Naive thymus-derived CD8-positive, alpha-beta T cell (primary cell): Measurements from ENCODE around the gene SH3GL3. TPM values are rescaled to one million over a fixed set of nuclear protein-coding genes. Genes with fewer than 3 reads are reported as not detected.

Source experiments
- ATAC-seq, 2 donors: fragments of 150-1000 bp; cut with Tn5 transposase in 1 of 2; sonication (Bioruptor Pico), chemical (Tn5 transposase) in 1 of 2; 1 replicate in 1 of 2; 2 replicates in 1 of 2; pipeline ENCODE4 v1.10.0; 2021; ENCODE audit warnings: mild to moderate bottlenecking in 2 of 2, moderate library complexity in 2 of 2
- POLR2A ChIA-PET: fragments of 350-600 bp; sonication (Branson Sonifier 250); formaldehyde crosslinking; loops from one replicate; lab custom pipeline; 2021; ENCODE audit warnings: antibody characterized with exemption; lab: Charles Lee
- DNase-seq, 10 donors: peaks; one replicate each; pipeline versions ENCODE4 v3.0.0 to v3.0.0-alpha.2; 2020 to 2022
- H3K27ac Mint-ChIP-seq, 10 donors: one replicate each; pipeline ENCODE4 v1.8.0; 2020 to 2022; ENCODE audit warnings: mild to moderate bottlenecking in 10 of 10, mixed read lengths in 10 of 10, moderate library complexity in 4 of 10, inconsistent platforms in 1 of 10
- H3K27me3 Mint-ChIP-seq, 5 donors: one replicate each; pipeline ENCODE4 v1.8.0; 2021 to 2022; ENCODE audit warnings: mixed read lengths in 5 of 5
- H3K36me3 Mint-ChIP-seq, 3 donors: one replicate each; pipeline ENCODE4 v1.8.0; 2020 to 2022; ENCODE audit warnings: mixed read lengths in 3 of 3, mild to moderate bottlenecking in 2 of 3, inconsistent platforms in 1 of 3
- H3K4me1 Mint-ChIP-seq, 4 donors: one replicate each; pipeline ENCODE4 v1.8.0; 2021 to 2022; ENCODE audit warnings: mixed read lengths in 4 of 4
- H3K4me3 Mint-ChIP-seq, 10 donors: one replicate each; pipeline ENCODE4 v1.8.0; 2020 to 2022; ENCODE audit warnings: mild to moderate bottlenecking in 10 of 10, mixed read lengths in 10 of 10, moderate library complexity in 6 of 10, inconsistent platforms in 1 of 10
- H3K9me3 Mint-ChIP-seq, 9 donors: one replicate each; pipeline ENCODE4 v1.8.0; 2020 to 2022; ENCODE audit warnings: mixed read lengths in 9 of 9, mild to moderate bottlenecking in 3 of 9, inconsistent platforms in 1 of 9, moderate library complexity in 1 of 9
- polyA plus RNA-seq, 3 donors: library from polyadenylated mRNA; unstranded; fragments of 300-500 nt; fragmentation: Illumina TruSeq; gene quantifications; one replicate each; pipeline ENCODE4 v1.2.3, GENCODE V29; 2021
- total RNA-seq, 8 experiments: library from RNA in 2 of 8; stranded (reverse) in 2 of 8; gene quantifications; one replicate each; pipeline ENCODE4 v1.2.3 and lab custom pipeline; 2021 to 2026

Gene SH3GL3
- total and polyA plus RNA-seq, 5 experiments from 2014 or later, result not detected

GRCh38 chr15:83654379-83655236, 207.5 kb downstream of the SH3GL3 start:
- peaks cover 0 to 4% (median 0%) of the 10 kb centered on the region in 3 donors for H3K36me3 Mint-ChIP-seq
- POLR2A ChIA-PET, result no interaction called here
- H3K4me3 Mint-ChIP-seq, result no peak overlapping the region
- no peaks in the 10 kb centered on the region for H3K4me1 Mint-ChIP-seq
- H3K27ac Mint-ChIP-seq, result no peak overlapping the region
- DNase-seq, result no peak
- ATAC-seq, result no peak
- peaks cover 16 to 55% (median 36%) of the 10 kb centered on the region in 5 donors for H3K27me3 Mint-ChIP-seq
- H3K9me3 Mint-ChIP-seq, result peaks cover 0 to 6% (median 0%) of the 10 kb centered on the region in 9 donors

- Mint-ChIP-seq H3K9me3 (peaks cover 0 to 6% (median 0%) of the 10 kb centered on the region in 9 donors), H3K4me3 (no peak overlapping the region), H3K27ac (no peak overlapping the region), H3K36me3 (peaks cover 0 to 4% (median 0%) of the 10 kb centered on the region in 3 donors), H3K4me1 (no peaks in the 10 kb centered on the region), H3K27me3 (peaks cover 14 to 48% (median 31%) of the 10 kb centered on the region in 5 donors)
- ATAC-seq, result no peak
- no peak for DNase-seq
- POLR2A ChIA-PET, result no interaction called here
Observed at GRCh38 chr15:83655237-83655616, 208.1 kb downstream of the SH3GL3 start.

- ATAC-seq (no peak), DNase-seq (no peak)
- H3K4me1 Mint-ChIP-seq, result no peaks in the 10 kb centered on the region
- POLR2A ChIA-PET, result no interaction called here
- peaks cover 0 to 6% (median 0%) of the 10 kb centered on the region in 9 donors for H3K9me3 Mint-ChIP-seq
- peaks cover 0 to 4% (median 0%) of the 10 kb centered on the region in 3 donors for H3K36me3 Mint-ChIP-seq
- H3K27me3 Mint-ChIP-seq, result peaks cover 13 to 46% (median 31%) of the 10 kb centered on the region in 5 donors
- no peak overlapping the region for H3K27ac Mint-ChIP-seq
- no peak overlapping the region for H3K4me3 Mint-ChIP-seq
Observed at GRCh38 chr15:83656192-83656591, 209.1 kb downstream of the SH3GL3 start.

GRCh38 chr15:83656943-83657528, 209.9 kb downstream of the SH3GL3 start:
- no peaks in the 10 kb centered on the region for H3K4me1 Mint-ChIP-seq
- peaks cover 0 to 4% (median 0%) of the 10 kb centered on the region in 3 donors for H3K36me3 Mint-ChIP-seq
- POLR2A ChIA-PET, result no interaction called here
- no peak overlapping the region for H3K4me3 Mint-ChIP-seq
- peaks cover 0 to 6% (median 0%) of the 10 kb centered on the region in 9 donors for H3K9me3 Mint-ChIP-seq
- H3K27me3 Mint-ChIP-seq, result peaks cover 12 to 39% (median 26%) of the 10 kb centered on the region in 5 donors
- no peak for ATAC-seq
- no peak for DNase-seq
- no peak overlapping the region for H3K27ac Mint-ChIP-seq

GRCh38 chr15:83657549-83657948, 210.4 kb downstream of the SH3GL3 start:
- DNase-seq, result no peak
- Mint-ChIP-seq H3K4me1 (no peaks in the 10 kb centered on the region), H3K36me3 (peaks cover 0 to 2% (median 0%) of the 10 kb centered on the region in 3 donors), H3K9me3 (peaks cover 0 to 4% (median 0%) of the 10 kb centered on the region in 9 donors), H3K27me3 (peaks cover 9 to 34% (median 21%) of the 10 kb centered on the region in 5 donors), H3K27ac (no peak overlapping the region), H3K4me3 (no peak overlapping the region)
- POLR2A ChIA-PET, result no interaction called here
- no peak for ATAC-seq

GRCh38 chr15:83658430-83659416, 211.6 kb downstream of the SH3GL3 start:
- no peak for ATAC-seq
- H3K27me3 Mint-ChIP-seq, result peaks cover 4 to 24% (median 14%) of the 10 kb centered on the region in 5 donors
- H3K9me3 Mint-ChIP-seq, result peaks cover 0 to 8% (median 0%) of the 10 kb centered on the region in 9 donors
- POLR2A ChIA-PET, result no interaction called here
- no peaks in the 10 kb centered on the region for H3K36me3 Mint-ChIP-seq
- H3K4me1 Mint-ChIP-seq, result no peaks in the 10 kb centered on the region
- DNase-seq, result no peak
- H3K27ac Mint-ChIP-seq, result no peak overlapping the region
- H3K4me3 Mint-ChIP-seq, result no peak overlapping the region

GRCh38 chr15:83659417-83659812, 212.3 kb downstream of the SH3GL3 start:
- DNase-seq (no peak), ATAC-seq (no peak)
- Mint-ChIP-seq H3K27ac (no peak overlapping the region), H3K27me3 (peaks cover 6 to 25% (median 16%) of the 10 kb centered on the region in 5 donors), H3K36me3 (no peaks in the 10 kb centered on the region), H3K9me3 (peaks cover 0 to 8% (median 0%) of the 10 kb centered on the region in 9 donors), H3K4me3 (no peak overlapping the region), H3K4me1 (no peaks in the 10 kb centered on the region)
- POLR2A ChIA-PET, result no interaction called here

- no peaks in the 10 kb centered on the region for H3K36me3 Mint-ChIP-seq
- no peak for ATAC-seq
Observed at GRCh38 chr15:83665480-83665879, 218.3 kb downstream of the SH3GL3 start.

More at GRCh38 chr15:83665480-83665879, 218.3 kb downstream of the SH3GL3 start:
- POLR2A ChIA-PET, result no interaction called here
- Mint-ChIP-seq H3K27me3 (peaks cover 0 to 9% (median 4%) of the 10 kb centered on the region in 5 donors), H3K4me1 (no peaks in the 10 kb centered on the region), H3K27ac (no peak overlapping the region), H3K4me3 (no peak overlapping the region), H3K9me3 (peaks cover 0 to 13% (median 3%) of the 10 kb centered on the region in 9 donors)
- DNase-seq, result no peak

Other genes with a start within 250 kb of the SH3GL3 start
- gene HDGFL3, start 239.5 kb upstream of the SH3GL3 start, total RNA-seq, result 1 to 10 TPM; 2.9 to 3.1 TPM
- gene HDGFL3, start 239.5 kb upstream of the SH3GL3 start, polyA plus RNA-seq, result 1 to 10 TPM; 2.9 to 3.5 (median 3.0) TPM
- gene BNC1, start 162.7 kb upstream of the SH3GL3 start, total RNA-seq, result not detected
- not detected for gene BNC1, start 162.7 kb upstream of the SH3GL3 start, polyA plus RNA-seq
- not detected for gene ADAMTSL3, start 206.8 kb downstream of the SH3GL3 start, total RNA-seq
- gene ADAMTSL3, start 206.8 kb downstream of the SH3GL3 start, polyA plus RNA-seq, result not detected